Measurements from ENCODE around the gene PGLYRP1. TPM values are rescaled to one million over a fixed set of nuclear protein-coding genes. Genes with fewer than 3 reads are reported as not detected.

Gene PGLYRP1
- total and polyA plus RNA-seq, 7 donors = 0.08 to 0.76 TPM; not detected in 5

DNA sequence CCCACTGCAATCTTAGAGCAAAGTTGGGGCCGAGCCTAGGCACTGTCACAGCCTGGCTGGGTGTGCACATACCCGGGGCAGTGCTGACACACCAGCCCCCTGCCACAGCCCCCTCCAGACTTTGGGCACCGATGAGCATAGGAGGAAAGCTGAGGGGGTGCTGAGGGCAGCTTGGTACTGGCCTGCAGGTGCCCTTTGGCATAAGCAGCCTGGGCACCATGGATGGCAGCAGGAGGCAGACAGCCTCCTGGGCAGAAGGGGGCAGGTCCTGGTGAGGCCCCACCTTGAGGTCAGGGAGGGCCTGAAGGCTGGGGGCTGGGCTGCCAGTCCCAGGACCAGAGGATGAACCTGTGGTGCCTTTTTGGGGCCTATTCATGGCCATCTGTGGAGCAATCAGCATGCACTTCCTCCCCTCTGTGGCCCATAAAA is 9.8 kb upstream of the PGLYRP1 start:
- no peak overlapping the region for H3K27ac ChIP-seq
- TF ChIP-seq, protein P1, sequence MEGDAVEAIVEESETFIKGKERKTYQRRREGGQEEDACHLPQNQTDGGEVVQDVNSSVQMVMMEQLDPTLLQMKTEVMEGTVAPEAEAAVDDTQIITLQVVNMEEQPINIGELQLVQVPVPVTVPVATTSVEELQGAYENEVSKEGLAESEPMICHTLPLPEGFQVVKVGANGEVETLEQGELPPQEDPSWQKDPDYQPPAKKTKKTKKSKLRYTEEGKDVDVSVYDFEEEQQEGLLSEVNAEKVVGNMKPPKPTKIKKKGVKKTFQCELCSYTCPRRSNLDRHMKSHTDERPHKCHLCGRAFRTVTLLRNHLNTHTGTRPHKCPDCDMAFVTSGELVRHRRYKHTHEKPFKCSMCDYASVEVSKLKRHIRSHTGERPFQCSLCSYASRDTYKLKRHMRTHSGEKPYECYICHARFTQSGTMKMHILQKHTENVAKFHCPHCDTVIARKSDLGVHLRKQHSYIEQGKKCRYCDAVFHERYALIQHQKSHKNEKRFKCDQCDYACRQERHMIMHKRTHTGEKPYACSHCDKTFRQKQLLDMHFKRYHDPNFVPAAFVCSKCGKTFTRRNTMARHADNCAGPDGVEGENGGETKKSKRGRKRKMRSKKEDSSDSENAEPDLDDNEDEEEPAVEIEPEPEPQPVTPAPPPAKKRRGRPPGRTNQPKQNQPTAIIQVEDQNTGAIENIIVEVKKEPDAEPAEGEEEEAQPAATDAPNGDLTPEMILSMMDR (IDR thresholded peaks at IDR 0.05) = no peak
- H3K36me3 ChIP-seq (ENCODE audit: insufficient read depth in 1 of 2, low read depth in 1 of 2) = no peaks in the 10 kb centered on the region
- intact Hi-C loops (cut with DNase I) = no loop called here
- ATAC-seq = no peak
- DNase-seq = no peak
- 81 to 95% (median 85%) methylated on average over 3 of the region's 3 CpGs for WGBS, 3 donors
- no peaks in the 10 kb centered on the region for H3K4me1 ChIP-seq
- H3K27me3 ChIP-seq (ENCODE audit: insufficient read depth in 3 of 3, low read length in 2 of 3) = peaks cover 0 to 13% (median 2%) of the 10 kb centered on the region in 3 donors
- no peaks in the 10 kb centered on the region for H3K9me3 ChIP-seq
- no peak overlapping the region for H3K4me3 ChIP-seq

DNA sequence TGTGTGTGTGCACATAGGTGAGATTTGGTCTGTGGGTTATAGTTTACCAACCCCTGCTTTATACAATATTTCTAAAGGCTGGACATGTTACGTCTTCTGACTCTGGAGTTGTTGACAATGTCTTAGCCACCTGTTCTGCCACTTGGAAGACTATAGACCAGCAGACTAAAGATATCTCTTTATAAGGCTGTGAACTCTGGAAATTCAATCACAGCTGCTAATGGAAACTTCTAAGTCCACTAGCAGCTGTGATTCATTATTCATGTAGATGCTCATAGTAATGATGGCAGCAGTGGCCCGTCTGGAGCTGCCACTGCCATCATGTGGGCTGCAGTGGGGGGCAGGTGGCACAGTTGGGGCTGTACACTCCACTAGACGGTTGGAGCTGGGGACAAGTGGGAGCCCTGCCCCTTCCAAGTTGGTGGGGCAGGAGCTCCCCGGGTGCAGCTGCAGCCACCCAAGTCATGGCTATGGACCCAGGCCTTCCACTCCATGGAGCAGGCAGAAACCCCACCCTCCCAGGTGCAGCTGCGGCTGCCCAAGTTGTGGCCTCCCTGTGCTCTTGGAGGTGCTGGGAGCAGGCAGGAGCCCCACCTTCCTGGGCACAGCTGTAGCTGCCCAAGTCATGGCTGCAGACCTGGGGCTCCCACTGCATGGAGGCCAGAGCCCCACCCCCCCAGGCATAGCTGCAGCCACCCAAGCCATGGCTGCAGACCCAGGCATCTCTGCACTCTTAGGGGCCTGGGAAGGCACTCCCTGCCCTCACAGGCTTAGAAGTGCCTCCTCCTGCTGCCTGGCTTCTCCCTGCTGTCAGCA is 9.1 kb upstream of the PGLYRP1 start:
- TF ChIP-seq, protein P1 (IDR thresholded peaks at IDR 0.05) = no peak
- Histone ChIP-seq H3K4me1 (no peaks in the 10 kb centered on the region), H3K27ac (no peak overlapping the region), H3K4me3 (no peak overlapping the region), H3K27me3 (ENCODE audit: insufficient read depth in 3 of 3, low read length in 2 of 3) (peaks cover 0 to 7% (median 2%) of the 10 kb centered on the region in 3 donors), H3K36me3 (ENCODE audit: insufficient read depth in 1 of 2, low read depth in 1 of 2) (no peaks in the 10 kb centered on the region), H3K9me3 (no peaks in the 10 kb centered on the region)
- intact Hi-C loops (cut with DNase I) = no loop called here
- ATAC-seq (no peak), DNase-seq (no peak)
- 37 to 43% (median 37%) methylated on average over 4 to 5 of the region's 5 CpGs for WGBS, 3 donors

DNA sequence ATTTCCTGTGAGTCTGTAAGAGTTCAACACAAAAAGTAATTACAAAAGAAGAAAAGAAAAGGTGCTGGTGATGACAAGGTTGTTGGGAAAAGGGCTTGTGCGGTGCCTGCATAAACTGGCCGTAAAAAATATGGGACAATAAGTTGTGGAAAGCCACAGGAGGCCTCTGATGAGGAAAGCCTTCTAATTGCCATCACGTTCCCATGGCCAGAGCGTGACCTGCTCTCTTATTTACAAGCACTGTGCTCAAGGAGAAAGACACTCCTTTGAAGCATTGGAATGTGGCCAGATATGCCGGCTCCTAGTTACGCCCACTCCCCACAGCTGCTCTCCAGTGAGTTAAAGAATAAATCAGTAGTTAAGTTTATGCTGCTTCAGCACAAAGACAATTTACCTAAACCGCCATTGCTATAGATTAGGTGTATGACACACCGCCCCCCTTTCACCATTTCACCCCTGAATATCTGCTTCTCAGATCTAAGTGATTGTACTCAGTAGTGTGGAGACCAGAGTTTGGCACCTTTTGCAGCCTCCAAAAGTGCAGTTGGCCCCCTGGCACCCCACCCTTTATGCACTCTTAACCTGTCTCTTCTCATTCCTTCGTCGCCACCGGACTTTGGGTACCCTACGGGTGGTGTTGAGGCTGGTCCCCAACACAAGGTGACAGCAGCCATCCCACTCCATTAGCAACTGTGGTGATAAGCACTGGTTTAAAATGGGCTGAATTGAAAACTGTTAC is 8.1 kb upstream of the PGLYRP1 start:
- intact Hi-C loops (cut with DNase I) = no loop called here
- H3K4me1 ChIP-seq = no peaks in the 10 kb centered on the region
- WGBS, 3 donors = 52 to 61% (median 56%) methylated on average over 12 of the region's 12 CpGs

DNA sequence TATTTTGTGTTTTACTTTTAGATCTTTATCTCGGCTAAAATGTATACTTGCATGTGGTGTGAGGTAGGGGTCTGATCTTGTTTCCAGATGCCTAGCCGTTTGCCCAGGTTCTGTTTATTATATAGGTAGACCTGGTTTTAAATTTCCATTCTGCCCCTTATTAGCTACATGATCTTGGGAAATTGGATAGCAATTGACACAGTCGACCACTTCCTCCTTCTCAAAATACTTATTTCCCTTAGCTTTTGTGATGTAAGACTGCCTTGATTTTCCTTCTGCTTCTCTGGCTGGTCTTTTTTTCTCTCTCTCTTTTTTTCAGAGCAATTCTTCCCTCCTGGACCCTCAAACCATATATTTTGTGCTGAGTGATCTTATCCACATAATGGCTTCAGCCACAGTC is 3.0 kb upstream of the PGLYRP1 start:
- TF ChIP-seq, protein P1 (IDR thresholded peaks at IDR 0.05) = no peak
- DNase-seq (no peak), ATAC-seq (no peak)
- H3K27me3 ChIP-seq (ENCODE audit: insufficient read depth in 3 of 3, low read length in 2 of 3) = peaks cover 0 to 49% (median 4%) of the 10 kb centered on the region in 3 donors
- H3K9me3 ChIP-seq = no peaks in the 10 kb centered on the region
- intact Hi-C loops (cut with DNase I) = loop anchor here (2.0 to 5.0 kb wide), 2 partner anchors 239 to 461 kb away; no protein-coding TSS in a partner anchor
- H3K4me3 ChIP-seq = no peak overlapping the region
- H3K4me1 ChIP-seq = no peaks in the 10 kb centered on the region
- no peaks in the 10 kb centered on the region for H3K36me3 ChIP-seq (ENCODE audit: insufficient read depth in 1 of 2, low read depth in 1 of 2)
- no peak overlapping the region for H3K27ac ChIP-seq
- 57 to 76% (median 60%) methylated on average over 3 of the region's 3 CpGs for WGBS, 3 donors

More for the DNA sequence above, 8.1 kb upstream of the PGLYRP1 start:
- Histone ChIP-seq H3K9me3 (no peaks in the 10 kb centered on the region), H3K36me3 (ENCODE audit: insufficient read depth in 1 of 2, low read depth in 1 of 2) (no peaks in the 10 kb centered on the region), H3K27ac (no peak overlapping the region), H3K27me3 (ENCODE audit: insufficient read depth in 3 of 3, low read length in 2 of 3) (peaks cover 0 to 15% (median 2%) of the 10 kb centered on the region in 3 donors), H3K4me3 (no peak overlapping the region)
- TF ChIP-seq, protein P1 (IDR thresholded peaks at IDR 0.05) = no peak
- no peak for DNase-seq
- no peak for ATAC-seq

Data from psoas muscle (tissue), 8 donors.